Loucy (cell line): ENCODE data around the gene SPRYD3.

Experiments
- EZH2phosphoT487 ChIP-seq: fragments of 200-600 bp; IDR thresholded peaks from 2 replicates; pipeline ENCODE4 v1.6.1; 2018; ENCODE audit warnings: antibody characterized with exemption, mild to moderate bottlenecking, moderate library complexity, borderline replicate concordance
- TF ChIP-seq, protein P1 (sequence below): fragments of 200-600 bp; sonication (generic); conservative IDR thresholded peaks from 2 replicates; pipeline ENCODE4 v1.5.1; 2014; ENCODE audit warnings: mild to moderate bottlenecking, antibody characterized with exemption, low read length

DNA sequence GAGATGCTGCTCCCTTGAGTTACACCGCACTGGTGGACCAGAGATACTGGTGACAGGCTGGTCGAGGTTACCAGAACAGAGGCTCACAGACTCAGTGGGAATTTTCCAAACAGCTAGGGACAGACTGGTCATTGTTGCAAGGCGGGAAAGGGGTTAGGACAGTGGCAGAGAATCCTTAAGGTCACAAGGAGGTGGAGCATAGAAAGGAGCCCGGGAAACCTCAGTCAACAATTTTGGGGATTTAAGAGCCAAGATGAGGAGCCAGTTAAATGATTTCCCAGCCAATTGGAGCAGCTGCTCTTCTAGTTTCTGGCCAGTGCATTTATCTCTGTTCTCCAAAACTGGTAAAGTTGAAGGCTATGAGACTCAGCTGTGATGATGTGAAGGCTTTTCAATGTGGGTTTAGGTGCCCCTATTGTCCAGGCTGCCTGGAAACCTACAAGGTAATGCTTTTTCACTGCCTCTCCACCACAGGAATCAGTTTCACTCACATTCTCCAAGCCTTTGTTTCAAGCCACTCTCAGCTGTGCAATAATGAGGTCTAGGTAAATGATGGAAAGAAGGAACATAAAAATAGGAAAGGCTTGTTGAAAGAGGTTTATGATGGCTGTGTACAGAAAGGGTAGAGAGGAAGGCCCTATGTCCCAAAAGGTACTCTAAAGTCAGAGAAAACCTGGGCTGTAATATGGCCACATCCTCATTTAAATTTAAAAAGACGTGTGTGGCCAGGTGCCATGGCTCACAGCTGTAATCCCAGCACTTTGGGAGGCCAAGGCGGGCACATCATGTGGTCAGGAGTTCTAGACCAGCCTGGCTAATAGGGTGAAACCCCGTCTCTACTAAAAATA, 36.4 kb downstream of the SPRYD3 start:
- TF ChIP-seq, protein P1, sequence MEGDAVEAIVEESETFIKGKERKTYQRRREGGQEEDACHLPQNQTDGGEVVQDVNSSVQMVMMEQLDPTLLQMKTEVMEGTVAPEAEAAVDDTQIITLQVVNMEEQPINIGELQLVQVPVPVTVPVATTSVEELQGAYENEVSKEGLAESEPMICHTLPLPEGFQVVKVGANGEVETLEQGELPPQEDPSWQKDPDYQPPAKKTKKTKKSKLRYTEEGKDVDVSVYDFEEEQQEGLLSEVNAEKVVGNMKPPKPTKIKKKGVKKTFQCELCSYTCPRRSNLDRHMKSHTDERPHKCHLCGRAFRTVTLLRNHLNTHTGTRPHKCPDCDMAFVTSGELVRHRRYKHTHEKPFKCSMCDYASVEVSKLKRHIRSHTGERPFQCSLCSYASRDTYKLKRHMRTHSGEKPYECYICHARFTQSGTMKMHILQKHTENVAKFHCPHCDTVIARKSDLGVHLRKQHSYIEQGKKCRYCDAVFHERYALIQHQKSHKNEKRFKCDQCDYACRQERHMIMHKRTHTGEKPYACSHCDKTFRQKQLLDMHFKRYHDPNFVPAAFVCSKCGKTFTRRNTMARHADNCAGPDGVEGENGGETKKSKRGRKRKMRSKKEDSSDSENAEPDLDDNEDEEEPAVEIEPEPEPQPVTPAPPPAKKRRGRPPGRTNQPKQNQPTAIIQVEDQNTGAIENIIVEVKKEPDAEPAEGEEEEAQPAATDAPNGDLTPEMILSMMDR = no peak
- TF ChIP-seq EZH2phosphoT487 = no peak
